Aortic smooth muscle cell (primary cell): ENCODE measurements around the gene GRK4. TPM values are rescaled to one million over a fixed set of nuclear protein-coding genes. Genes with fewer than 3 reads are reported as not detected.

ENCODE experiments used
- total RNA-seq: library from RNA; depleted of rRNA; stranded (reverse); fragments of >200 nt; gene quantifications from 2 replicates; pipeline ENCODE4 v1.2.3, GENCODE V29; 2014

Gene GRK4
- total RNA-seq = 3.4 and 3.6 TPM in 2 replicates

DNA sequence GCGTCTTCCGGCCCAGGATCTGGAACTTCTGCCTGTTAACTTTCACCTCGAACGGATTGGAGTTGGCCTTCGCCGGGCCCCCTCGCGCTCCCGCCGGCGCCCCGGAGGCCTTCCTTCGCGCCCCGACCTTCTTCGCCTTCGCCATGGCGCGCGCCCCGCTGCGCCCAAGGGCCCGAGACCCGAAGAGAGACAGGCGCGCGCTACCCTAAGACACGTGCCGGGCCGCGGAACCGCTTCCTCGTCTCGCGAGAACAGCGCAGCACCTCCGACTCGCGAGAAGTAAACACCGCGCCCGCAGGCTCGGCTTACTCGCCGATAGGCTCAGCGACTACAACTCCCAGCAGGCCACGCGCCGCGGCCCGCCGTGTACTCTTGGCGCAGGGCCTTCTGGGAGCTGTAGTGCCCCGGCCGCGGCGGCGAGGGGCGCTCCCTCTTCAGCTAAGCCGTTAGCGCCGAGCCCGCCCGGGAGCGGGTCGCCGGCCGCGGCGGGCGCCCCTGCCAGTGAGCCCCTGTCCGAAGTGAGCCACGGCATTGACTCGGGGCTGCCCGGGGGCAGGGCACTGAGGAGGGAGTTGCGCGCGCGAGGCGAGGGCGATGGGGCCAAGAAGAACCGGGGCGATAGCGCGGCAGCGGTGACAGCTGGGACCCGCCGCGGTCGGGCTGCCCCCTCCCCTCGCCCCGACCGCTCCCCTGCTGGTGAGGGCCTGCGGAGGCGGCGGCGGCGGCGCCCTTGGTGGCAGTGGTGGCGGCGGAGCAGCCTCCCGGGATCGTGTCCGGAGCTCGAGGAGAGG lies at the start of gene GRK4, which contains the start of gene NOP14:
Gene GRK4, plus strand, starts transcription at position 397 of the 791 bp plus-strand sequence. CDS start 500 bp downstream, outside the sequence.
Gene NOP14, minus strand, starts transcription at position 232 of the 791 bp plus-strand sequence. Its CDS starts 87 bp downstream, at position 145.

DNA sequence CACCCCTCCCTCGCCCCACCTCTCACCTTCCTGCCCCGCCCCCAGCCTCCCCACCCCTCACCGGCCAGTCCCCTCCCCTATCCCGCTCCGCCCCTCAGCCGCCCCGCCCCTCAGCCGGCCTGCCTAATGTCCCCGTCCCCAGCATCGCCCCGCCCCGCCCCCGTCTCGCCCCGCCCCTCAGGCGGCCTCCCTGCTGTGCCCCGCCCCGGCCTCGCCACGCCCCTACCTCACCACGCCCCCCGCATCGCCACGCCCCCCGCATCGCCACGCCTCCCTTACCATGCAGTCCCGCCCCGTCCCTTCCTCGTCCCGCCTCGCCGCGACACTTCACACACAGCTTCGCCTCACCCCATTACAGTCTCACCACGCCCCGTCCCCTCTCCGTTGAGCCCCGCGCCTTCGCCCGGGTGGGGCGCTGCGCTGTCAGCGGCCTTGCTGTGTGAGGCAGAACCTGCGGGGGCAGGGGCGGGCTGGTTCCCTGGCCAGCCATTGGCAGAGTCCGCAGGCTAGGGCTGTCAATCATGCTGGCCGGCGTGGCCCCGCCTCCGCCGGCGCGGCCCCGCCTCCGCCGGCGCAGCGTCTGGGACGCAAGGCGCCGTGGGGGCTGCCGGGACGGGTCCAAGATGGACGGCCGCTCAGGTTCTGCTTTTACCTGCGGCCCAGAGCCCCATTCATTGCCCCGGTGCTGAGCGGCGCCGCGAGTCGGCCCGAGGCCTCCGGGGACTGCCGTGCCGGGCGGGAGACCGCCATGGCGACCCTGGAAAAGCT lies 110.9 kb downstream of the GRK4 start, which contains the start of the genes HTT and HTT-AS:
Gene HTT, plus strand, starts transcription at position 604 of the 768 bp plus-strand sequence. Its CDS starts 145 bp downstream, at position 749.
Gene HTT-AS, minus strand, starts transcription at position 461 of the 768 bp plus-strand sequence.

Other genes starting within 250 kb of the GRK4 start
- gene TNIP2, start 207.2 kb upstream of the GRK4 start, total RNA-seq = 44.6 and 47.7 TPM in 2 replicates
- 7.1 and 9.1 TPM in 2 replicates for gene SH3BP2, start 170.5 kb upstream of the GRK4 start, total RNA-seq
- 173 and 187 TPM in 2 replicates for gene ADD1, start 119.7 kb upstream of the GRK4 start, total RNA-seq
- gene NOP14, start 165 bp upstream of the GRK4 start, total RNA-seq = 18.3 and 22.9 TPM in 2 replicates
- gene HTT-AS, start 111.0 kb downstream of the GRK4 start, total RNA-seq = not detected in 2 replicates
- gene HTT, start 111.1 kb downstream of the GRK4 start, total RNA-seq = 29.2 and 36.6 TPM in 2 replicates